ENCODE measurements around the gene SH3BGR. TPM values are rescaled to one million over a fixed set of nuclear protein-coding genes. Genes with fewer than 3 reads are reported as not detected.

The SH3BGR gene
- total RNA-seq, 1 donor from 2014 or later, result 0.33 TPM

DNA sequence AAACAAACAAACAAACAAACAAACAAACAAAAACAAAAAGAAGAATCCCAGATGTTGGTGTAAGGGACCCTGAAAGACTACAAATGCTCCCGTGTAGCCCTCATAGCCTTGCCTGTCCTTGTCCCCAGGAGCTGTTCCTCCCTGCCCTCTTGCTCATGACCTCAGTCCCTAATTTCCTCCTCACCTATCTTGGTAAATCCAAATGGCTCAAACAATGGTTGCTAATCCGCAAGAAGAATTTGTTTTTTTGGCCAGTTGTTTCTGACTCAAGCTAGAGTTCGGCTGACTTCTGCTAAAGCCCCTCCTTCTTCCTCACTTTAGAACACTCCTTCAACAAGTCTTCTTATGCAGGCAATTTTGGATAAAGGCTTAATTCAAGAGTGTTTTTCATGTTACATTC lies 21.8 kb upstream of the SH3BGR start:
- DNase-seq (no peak), ATAC-seq (ENCODE audit: low read depth) (no peak)
- no peak overlapping the region for H3K27ac Mint-ChIP-seq
- peaks cover 4% of the 10 kb centered on the region for H3K4me1 Mint-ChIP-seq
- no peaks in the 10 kb centered on the region for H3K9me3 Mint-ChIP-seq
- no peak overlapping the region for H3K4me3 Mint-ChIP-seq
- H3K27me3 Mint-ChIP-seq, result peaks cover 9% of the 10 kb centered on the region
- ChIA-PET CTCF (interaction anchor here (1.1 kb wide), 1 partner anchor 12 kb away, joined by 3 read pairs; no protein-coding TSS in a partner anchor), POLR2A (no interaction called here)
- intact Hi-C loops (cut with micrococcal nuclease), result no loop called here
- H3K36me3 Mint-ChIP-seq (ENCODE audit: low read depth), result no peaks in the 10 kb centered on the region
- TF ChIP-seq, protein P1, sequence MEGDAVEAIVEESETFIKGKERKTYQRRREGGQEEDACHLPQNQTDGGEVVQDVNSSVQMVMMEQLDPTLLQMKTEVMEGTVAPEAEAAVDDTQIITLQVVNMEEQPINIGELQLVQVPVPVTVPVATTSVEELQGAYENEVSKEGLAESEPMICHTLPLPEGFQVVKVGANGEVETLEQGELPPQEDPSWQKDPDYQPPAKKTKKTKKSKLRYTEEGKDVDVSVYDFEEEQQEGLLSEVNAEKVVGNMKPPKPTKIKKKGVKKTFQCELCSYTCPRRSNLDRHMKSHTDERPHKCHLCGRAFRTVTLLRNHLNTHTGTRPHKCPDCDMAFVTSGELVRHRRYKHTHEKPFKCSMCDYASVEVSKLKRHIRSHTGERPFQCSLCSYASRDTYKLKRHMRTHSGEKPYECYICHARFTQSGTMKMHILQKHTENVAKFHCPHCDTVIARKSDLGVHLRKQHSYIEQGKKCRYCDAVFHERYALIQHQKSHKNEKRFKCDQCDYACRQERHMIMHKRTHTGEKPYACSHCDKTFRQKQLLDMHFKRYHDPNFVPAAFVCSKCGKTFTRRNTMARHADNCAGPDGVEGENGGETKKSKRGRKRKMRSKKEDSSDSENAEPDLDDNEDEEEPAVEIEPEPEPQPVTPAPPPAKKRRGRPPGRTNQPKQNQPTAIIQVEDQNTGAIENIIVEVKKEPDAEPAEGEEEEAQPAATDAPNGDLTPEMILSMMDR (IDR thresholded peaks at IDR 0.05), result no peak

DNA sequence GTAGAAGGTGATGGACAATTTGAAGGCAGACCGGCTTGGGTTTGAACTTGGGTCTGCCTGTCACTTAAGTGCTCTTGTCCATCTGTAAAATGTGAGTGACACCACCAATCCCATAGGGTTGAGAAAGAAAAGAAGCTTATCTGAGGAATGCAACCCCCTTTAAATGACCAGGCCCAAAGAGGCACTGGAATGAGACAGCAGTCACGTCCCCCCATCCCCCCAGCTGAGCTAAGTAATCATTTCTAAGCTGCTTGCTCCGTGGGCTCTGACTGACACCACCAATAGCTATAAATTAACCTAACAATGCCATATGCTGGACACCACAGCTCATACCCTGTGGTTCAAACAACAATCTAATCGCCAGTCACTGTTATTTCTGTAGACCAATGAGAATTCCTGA lies 21.3 kb upstream of the SH3BGR start:
- ChIA-PET POLR2A (no interaction called here), CTCF (interaction anchor here (1.1 kb wide), 1 partner anchor 11 kb away, joined by 3 read pairs; no protein-coding TSS in a partner anchor)
- peaks cover 9% of the 10 kb centered on the region for H3K27me3 Mint-ChIP-seq
- H3K4me1 Mint-ChIP-seq, result peaks cover 4% of the 10 kb centered on the region
- H3K27ac Mint-ChIP-seq, result no peak overlapping the region
- H3K36me3 Mint-ChIP-seq (ENCODE audit: low read depth), result no peaks in the 10 kb centered on the region
- H3K9me3 Mint-ChIP-seq, result no peaks in the 10 kb centered on the region
- no peak overlapping the region for H3K4me3 Mint-ChIP-seq
- TF ChIP-seq, protein P1 (IDR thresholded peaks at IDR 0.05), result no peak
- intact Hi-C loops (cut with micrococcal nuclease), result no loop called here
- ATAC-seq (ENCODE audit: low read depth) (no peak), DNase-seq (no peak)

DNA sequence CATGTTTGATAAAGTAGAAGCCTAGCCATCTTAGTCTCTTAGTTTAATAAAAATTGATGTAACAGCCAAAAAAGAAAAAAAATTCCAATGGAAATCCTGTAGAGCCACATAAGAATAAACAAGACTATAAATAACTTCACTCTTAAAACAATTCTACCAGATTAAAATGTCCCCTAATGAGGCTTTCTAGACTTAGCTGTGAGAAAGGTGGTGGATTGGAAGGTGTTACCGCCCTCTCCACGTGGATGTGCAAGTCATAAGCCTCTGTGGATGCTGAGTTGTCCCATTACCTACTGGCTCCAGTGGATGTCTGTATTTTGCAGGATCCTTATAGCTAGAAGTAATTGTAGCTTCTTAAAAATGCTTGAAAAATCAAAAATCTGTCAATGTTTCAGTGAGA lies 20.8 kb upstream of the SH3BGR start:
- no peaks in the 10 kb centered on the region for H3K36me3 Mint-ChIP-seq (ENCODE audit: low read depth)
- ChIA-PET CTCF (no interaction called here), POLR2A (no interaction called here)
- TF ChIP-seq, protein P1 (IDR thresholded peaks at IDR 0.05), result no peak
- no peak overlapping the region for H3K4me3 Mint-ChIP-seq
- peaks cover 11% of the 10 kb centered on the region for H3K27me3 Mint-ChIP-seq
- DNase-seq (no peak), ATAC-seq (ENCODE audit: low read depth) (no peak)
- H3K9me3 Mint-ChIP-seq, result no peaks in the 10 kb centered on the region
- no peak overlapping the region for H3K27ac Mint-ChIP-seq
- H3K4me1 Mint-ChIP-seq, result peaks cover 4% of the 10 kb centered on the region
- intact Hi-C loops (cut with micrococcal nuclease), result no loop called here

DNA sequence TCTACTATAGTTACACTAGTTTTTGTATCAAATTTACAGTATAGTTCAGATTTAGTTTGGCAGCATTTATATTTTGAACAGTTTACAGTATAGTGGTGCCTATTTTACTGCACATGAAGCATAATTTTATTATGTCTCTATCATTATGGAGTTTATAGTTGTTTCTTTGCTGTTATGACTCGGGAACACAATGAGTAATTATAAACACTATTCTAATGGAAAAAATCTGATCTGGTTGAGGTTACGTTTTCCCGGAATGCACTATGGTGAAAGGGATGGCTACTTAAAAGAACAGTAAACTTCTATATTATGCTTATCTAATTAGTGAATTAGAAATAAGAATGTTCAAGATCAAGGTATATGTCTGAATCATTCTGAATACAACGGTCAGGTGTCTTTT lies 16.8 kb upstream of the SH3BGR start:
- no peaks in the 10 kb centered on the region for H3K36me3 Mint-ChIP-seq (ENCODE audit: low read depth)
- H3K27me3 Mint-ChIP-seq, result peaks cover 28% of the 10 kb centered on the region
- ChIA-PET POLR2A (no interaction called here), CTCF (no interaction called here)
- peaks cover 6% of the 10 kb centered on the region for H3K9me3 Mint-ChIP-seq
- TF ChIP-seq, protein P1 (IDR thresholded peaks at IDR 0.05), result no peak
- intact Hi-C loops (cut with micrococcal nuclease), result no loop called here
- no peaks in the 10 kb centered on the region for H3K4me1 Mint-ChIP-seq
- H3K4me3 Mint-ChIP-seq, result no peak overlapping the region
- DNase-seq (no peak), ATAC-seq (ENCODE audit: low read depth) (no peak)
- H3K27ac Mint-ChIP-seq, result no peak overlapping the region

DNA sequence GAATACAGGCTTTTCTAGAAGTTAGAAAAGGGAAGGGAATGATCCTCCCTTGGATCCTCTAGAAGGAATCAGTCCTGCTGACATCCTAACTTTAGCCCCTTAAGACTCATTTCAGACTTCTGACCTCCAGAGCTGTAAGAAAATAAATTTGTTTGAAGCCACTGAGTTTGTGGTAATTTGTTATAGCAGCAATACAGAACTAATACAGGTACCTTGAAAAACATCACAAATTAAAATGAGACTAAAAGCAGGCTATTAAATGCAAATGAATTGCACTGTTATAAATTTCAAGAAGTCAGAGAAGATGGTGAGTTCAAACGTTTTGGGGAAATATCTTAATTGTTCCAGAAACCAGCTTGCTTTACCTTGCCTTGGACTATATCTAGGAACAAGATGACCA lies 12.5 kb upstream of the SH3BGR start:
- no peak overlapping the region for H3K27ac Mint-ChIP-seq
- intact Hi-C loops (cut with micrococcal nuclease), result no loop called here
- H3K27me3 Mint-ChIP-seq, result peaks cover 26% of the 10 kb centered on the region
- no peaks in the 10 kb centered on the region for H3K4me1 Mint-ChIP-seq
- DNase-seq (no peak), ATAC-seq (ENCODE audit: low read depth) (no peak)
- POLR2A ChIA-PET, result no interaction called here
- CTCF ChIA-PET, result interaction anchor here (1.3 kb wide), 1 partner anchor 27 kb away, joined by 3 read pairs; no protein-coding TSS in a partner anchor
- no peaks in the 10 kb centered on the region for H3K36me3 Mint-ChIP-seq (ENCODE audit: low read depth)
- TF ChIP-seq, protein P1 (IDR thresholded peaks at IDR 0.05), result no peak
- peaks cover 6% of the 10 kb centered on the region for H3K9me3 Mint-ChIP-seq
- H3K4me3 Mint-ChIP-seq, result no peak overlapping the region
